ENCODE measurements around the gene DCXR. TPM values are rescaled to one million over a fixed set of nuclear protein-coding genes. Genes with fewer than 3 reads are reported as not detected.

The DCXR gene
- total and polyA plus RNA-seq, 2 of the 4 experiments (the other 2 are of a cell fraction): 36.6 to 139 TPM

DNA sequence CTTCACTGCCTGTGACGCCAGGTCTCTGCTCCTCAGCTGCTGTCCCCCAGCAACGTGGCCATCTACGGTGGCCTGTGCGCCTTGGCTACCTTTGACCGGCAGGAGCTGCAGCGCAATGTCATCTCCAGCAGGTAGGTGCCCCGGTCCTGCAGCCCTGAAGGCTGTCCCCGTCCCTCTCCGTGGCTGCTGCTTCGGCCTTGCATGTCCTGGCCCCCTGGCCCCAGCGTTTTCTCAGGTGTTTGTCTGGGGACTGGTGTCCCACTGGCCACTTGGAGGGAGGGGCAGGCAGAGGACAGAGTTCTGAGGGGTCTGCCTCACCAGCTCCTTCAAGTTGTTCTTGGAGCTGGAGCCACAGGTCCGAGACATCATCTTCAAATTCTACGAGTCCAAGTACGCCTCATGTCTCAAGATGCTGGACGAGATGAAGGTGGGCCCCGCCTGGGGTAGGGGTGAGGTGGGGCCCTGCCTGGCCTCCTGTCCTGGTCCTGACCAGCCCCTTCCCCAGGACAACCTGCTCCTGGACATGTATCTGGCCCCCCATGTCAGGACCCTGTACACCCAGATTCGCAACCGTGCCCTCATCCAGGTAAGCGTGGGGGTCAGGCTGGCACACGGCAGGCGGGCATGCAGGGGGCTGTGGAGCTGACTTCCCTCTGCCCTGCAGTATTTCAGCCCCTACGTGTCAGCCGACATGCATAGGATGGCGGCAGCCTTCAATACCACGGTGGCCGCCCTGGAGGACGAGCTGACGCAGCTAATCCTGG, 18.6 kb upstream of the DCXR start:
- Histone ChIP-seq H2AK5ac (ENCODE audit: low read depth, low read length) (no peak overlapping the region), H4K20me1 (ENCODE audit: insufficient read depth, low read length) (peaks cover 4% of the 10 kb centered on the region), H2BK15ac (ENCODE audit: low read depth, low read length) (no peak overlapping the region), H3K9ac (ENCODE audit: low read depth, low read length) (no peak overlapping the region), H2BK20ac (ENCODE audit: low read depth, low read length) (no peak overlapping the region), H2BK5ac (ENCODE audit: low read depth, low read length, poor library complexity, severe bottlenecking) (no peak overlapping the region), H3K79me1 (ENCODE audit: low read depth in 1 of 2, low read length in 2 of 2) (peaks cover 6 to 29% of the 10 kb centered on the region in 2 experiments), H3K4me3 (ENCODE audit: insufficient read depth, low read depth, low read length) (no peak overlapping the region), H3K4ac (ENCODE audit: low read depth, low read length) (no peak overlapping the region), H2BK120ac (ENCODE audit: low read depth, low read length) (no peak overlapping the region), H3K4me1 (ENCODE audit: control insufficient read depth, insufficient read depth, low read length) (peaks cover 9% of the 10 kb centered on the region; the same call in 1 of the 2 replicates), H3K14ac (replicated peaks; ENCODE audit: low read depth, low read length) (no peak overlapping the region), H4K8ac (ENCODE audit: low read depth in 2 of 2, low read length in 2 of 2) (no peak overlapping the region), H3K36me3 (ENCODE audit: control insufficient read depth, insufficient read depth, low read length) (peaks cover 64% of the 10 kb centered on the region), H4K91ac (ENCODE audit: insufficient read depth, low read depth, low read length) (no peak overlapping the region), H3K9me3 (ENCODE audit: control insufficient read depth, insufficient read depth, low read length) (no peaks in the 10 kb centered on the region), H2AFZ (replicated peaks; ENCODE audit: low read length, poor library complexity) (no peak overlapping the region), H3K23ac (ENCODE audit: low read depth, low read length) (no peak overlapping the region), H3K56ac (ENCODE audit: extremely low read depth, insufficient read depth, low read length) (no peak overlapping the region), H3K18ac (ENCODE audit: low read depth, low read length) (no peak overlapping the region), H3K27me3 (ENCODE audit: control insufficient read depth, insufficient read depth, low read length) (no peaks in the 10 kb centered on the region), H2AK9ac (replicated peaks; ENCODE audit: low read depth, low read length, poor library complexity) (no peak overlapping the region), H3K27ac (ENCODE audit: insufficient read depth, low read length) (no peak overlapping the region), H3K4me2 (ENCODE audit: low read depth, low read length) (no peak overlapping the region), H4K5ac (ENCODE audit: low read depth, low read length) (no peak overlapping the region), H3K9me1 (ENCODE audit: insufficient read depth, low read length) (no peaks in the 10 kb centered on the region)
- POLR2A ChIA-PET (ENCODE audit: unreplicated experiment): no interaction called here
- in situ Hi-C loops (cut with MboI; ENCODE audit: low sequenced_read_pairs): no loop called here
- DNase-seq (no peak), ATAC-seq (ENCODE audit: low read depth) (no peak)
- CTCF ChIA-PET: no interaction called here
- dilution Hi-C loops (cut with HindIII; ENCODE audit: low sequenced_read_pairs, unreplicated experiment): no loop called here
- intact Hi-C loops (cut with micrococcal nuclease): no loop called here
- no peak for TF ChIP-seq BHLHE40 (IDR thresholded peaks at IDR 0.05; ENCODE audit: low read depth, low read length)
- no peak for TF ChIP-seq MAZ (IDR thresholded peaks at IDR 0.05; ENCODE audit: borderline replicate concordance, low read depth, low read length)
- TF ChIP-seq CEBPB (IDR thresholded peaks at IDR 0.05; ENCODE audit: low read depth, low read length): no peak
- TF ChIP-seq MXI1 (IDR thresholded peaks at IDR 0.05; ENCODE audit: borderline replicate concordance, low read depth, low read length): no peak
- TF ChIP-seq RFX5 (IDR thresholded peaks at IDR 0.05; ENCODE audit: low read depth, low read length): no peak
- TF ChIP-seq, protein P1, sequence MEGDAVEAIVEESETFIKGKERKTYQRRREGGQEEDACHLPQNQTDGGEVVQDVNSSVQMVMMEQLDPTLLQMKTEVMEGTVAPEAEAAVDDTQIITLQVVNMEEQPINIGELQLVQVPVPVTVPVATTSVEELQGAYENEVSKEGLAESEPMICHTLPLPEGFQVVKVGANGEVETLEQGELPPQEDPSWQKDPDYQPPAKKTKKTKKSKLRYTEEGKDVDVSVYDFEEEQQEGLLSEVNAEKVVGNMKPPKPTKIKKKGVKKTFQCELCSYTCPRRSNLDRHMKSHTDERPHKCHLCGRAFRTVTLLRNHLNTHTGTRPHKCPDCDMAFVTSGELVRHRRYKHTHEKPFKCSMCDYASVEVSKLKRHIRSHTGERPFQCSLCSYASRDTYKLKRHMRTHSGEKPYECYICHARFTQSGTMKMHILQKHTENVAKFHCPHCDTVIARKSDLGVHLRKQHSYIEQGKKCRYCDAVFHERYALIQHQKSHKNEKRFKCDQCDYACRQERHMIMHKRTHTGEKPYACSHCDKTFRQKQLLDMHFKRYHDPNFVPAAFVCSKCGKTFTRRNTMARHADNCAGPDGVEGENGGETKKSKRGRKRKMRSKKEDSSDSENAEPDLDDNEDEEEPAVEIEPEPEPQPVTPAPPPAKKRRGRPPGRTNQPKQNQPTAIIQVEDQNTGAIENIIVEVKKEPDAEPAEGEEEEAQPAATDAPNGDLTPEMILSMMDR (conservative IDR thresholded peaks at IDR 0.05; ENCODE audit: low read depth, low read length): no peak
- no peak for TF ChIP-seq MAFK (IDR thresholded peaks at IDR 0.05; ENCODE audit: low read depth, low read length)
- TF ChIP-seq POLR2A (IDR thresholded peaks at IDR 0.05; ENCODE audit: low read depth, low read length): no peak
- WGBS, 2 experiments (ENCODE audit: extremely low coverage in 2 of 2, insufficient read length in 1 of 2): 94% methylated on average over 19 of the region's 28 CpGs; no CpG with 5 or more reads in 1 of the 2 experiments
- no TSS peak for BruUV-seq (replicated peaks)

All from IMR-90 (cell line).